Measurements from ENCODE around the gene CLDN25.
"Not testable (repeated sequence)": the region's sequence is repeated elsewhere in the genome, so short reads cannot be mapped to it uniquely, and the experiment has no call there.

The CLDN25 gene
- total RNA-seq = 0 reads per million in 3 experiments

DNA sequence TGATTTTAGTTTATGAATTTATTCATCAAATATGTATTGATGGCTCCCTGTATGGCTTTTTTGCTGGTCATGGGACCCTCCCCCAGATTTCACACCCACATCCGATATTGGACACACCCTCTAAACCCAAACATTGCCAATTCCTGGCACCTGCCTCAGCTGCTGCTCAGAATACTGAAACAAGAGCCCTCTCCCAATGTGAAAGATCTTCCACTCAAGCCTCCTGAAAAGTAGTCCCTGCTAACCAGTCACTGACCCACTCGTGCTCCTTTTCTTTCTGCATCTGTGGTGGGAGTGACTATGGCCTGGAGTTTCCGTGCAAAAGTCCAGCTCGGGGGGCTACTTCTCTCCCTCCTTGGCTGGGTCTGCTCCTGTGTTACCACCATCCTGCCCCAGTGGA lies at the start of gene CLDN25:
Gene CLDN25 (plus strand): TSS at position 301 of the 400 bp plus-strand sequence. CDS start 0 bp downstream, at position 301.
- no peak for DNase-seq

DNA sequence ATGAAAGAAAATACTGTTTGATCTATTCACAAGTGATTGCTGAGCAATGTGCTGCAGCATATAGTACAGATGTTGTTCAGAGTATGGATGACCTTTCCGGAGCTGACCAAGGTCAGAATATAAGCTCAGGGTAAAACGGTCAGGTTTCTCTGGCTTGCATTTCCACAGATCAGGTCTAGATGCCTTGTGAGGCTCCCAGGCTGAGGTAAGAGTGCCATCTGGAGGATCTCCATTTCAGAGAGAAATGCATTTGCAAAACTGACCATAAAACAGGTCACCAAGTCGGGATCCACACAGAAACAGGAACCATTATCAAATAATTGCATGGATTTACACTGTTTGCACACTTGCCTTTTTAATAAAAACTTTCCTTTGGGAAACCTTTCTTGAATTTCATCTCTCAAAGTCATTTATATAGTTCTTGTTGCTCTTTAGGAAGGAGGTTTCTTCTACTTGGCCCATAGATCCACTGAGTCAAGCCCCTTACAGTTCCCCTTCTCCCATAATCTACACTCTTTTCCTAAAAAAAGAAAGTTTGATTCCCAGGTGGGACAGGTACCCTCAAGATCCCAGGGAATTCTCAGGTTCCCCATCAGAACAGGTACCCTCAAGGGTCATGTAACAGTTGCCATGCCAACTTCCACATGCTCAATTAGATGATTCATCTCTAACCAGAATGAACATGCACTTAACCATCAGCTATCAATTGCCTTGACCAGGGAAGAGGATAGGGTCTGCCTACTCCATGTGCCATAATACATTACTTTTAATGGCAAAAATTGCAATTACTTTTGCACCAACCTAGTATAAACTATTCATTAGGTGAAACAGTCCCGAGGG lies 48.5 kb upstream of the CLDN25 start:
- no peak for DNase-seq

DNA sequence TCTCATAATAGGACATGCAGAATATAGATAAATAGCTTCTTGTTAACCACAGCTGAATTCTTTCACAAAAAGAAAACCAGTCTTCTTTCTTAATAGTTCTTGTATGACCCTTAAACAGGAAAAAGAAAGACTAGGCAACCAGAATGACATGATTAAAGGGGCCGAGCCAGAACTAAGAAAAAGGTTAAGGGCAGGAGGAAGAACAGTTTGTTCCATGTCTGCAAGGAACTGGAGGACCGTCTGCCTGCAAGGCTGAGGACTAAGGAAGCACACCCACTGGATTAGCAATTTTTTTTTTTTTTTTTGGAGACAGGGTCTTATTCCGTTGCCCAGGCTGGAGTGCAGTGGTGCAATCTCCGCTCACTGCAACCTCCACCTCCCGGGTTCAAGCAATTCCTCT lies 47.5 kb upstream of the CLDN25 start:
- no peak for DNase-seq

DNA sequence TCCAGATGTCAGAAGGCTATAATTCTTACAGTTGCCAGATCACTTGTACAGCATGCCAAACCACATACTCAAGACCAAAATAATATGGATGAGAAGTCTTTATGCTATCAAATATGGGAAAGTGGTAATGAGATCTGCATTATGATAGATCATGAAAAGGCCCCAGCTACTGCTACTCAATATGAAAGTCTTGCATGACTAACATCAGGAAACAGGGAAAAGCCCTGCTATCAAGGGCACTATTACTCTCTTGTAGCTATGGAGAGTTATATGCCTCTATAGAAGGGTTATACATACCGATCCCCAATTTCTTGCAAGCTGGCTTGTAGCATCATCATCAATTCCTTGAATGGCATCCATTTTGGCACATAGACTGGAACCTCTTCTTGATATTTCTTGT lies 43.3 kb upstream of the CLDN25 start:
- no peak for DNase-seq

- DNase-seq = no peak
Measured at GRCh38 chr11:113752932-113753331, 26.7 kb upstream of the CLDN25 start.

- DNase-seq = no peak
Measured at GRCh38 chr11:113760241-113760640, 19.4 kb upstream of the CLDN25 start.

DNA sequence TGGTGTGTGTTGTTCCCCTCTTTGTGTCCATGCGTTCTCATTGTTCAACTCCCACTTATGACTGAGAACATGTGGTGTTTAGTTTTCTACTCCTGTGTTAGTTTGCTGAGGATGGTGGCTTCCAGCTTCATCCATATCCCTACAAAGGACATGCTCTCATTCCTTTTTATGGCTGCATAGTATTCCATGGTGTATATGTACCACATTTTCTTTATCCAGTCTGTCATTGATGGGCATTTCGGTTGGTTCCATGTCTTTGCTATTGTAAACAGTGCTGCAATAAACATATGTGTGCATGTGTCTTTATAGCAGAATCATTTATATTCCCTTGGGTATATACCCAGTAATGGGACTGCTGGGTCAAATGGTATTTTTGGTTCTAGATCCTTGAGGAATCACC lies 16.6 kb upstream of the CLDN25 start:
- not testable (repeated sequence) for DNase-seq

DNA sequence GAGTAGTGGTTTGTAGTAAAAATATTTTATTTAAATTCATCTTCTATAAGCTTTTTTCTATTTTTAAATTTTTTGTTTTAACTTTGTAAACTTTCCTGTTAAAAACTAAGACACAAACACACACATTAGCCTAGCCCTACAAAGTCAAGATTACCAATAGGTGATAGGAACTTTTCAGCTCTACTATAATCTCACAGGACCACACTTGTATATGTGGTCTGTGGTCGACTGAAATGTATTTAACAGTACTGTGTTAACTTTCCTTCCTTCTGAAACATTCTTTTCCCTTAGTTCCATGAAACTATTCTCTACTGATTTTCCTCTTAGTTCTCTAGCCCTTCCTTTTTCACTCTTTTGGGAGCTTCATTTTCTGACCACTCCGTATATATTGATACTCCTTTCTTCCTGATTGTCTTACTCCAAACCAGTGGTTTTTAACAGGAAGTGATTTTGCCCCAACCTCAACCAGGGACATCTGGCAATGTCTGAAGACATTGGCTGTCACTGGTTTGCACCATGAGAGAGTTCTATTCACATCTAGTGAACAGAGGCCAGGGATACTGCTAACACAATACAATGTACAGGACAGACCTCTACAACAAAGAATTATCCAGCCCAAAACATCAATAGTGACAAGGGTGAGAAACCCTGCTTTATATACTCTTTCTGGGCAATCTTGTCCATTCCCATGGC lies 14.9 kb upstream of the CLDN25 start:
- no peak for DNase-seq

DNA sequence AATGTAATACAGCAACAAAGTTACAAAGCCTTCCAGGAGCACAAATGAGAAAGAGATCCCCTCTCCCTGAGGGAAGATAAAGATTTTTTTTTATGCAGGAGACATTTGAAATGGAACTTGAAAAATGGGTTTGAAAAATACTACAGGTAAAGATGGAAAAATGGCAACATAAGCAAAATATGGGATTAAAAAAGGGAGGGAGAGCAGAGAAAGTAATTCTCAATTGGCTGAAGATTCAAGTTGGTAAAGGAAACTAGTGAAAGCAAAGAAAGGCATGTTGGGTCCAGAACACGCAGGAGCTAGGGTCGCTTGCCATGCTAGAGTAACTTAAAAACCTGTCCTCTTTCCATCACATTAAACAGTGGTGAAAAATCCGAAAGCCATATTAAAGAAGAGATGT lies 7.6 kb upstream of the CLDN25 start:
- no peak for DNase-seq

GRCh38 chr11:113773092-113773415 lies 6.5 kb upstream of the CLDN25 start:
- DNase-seq = no peak

DNA sequence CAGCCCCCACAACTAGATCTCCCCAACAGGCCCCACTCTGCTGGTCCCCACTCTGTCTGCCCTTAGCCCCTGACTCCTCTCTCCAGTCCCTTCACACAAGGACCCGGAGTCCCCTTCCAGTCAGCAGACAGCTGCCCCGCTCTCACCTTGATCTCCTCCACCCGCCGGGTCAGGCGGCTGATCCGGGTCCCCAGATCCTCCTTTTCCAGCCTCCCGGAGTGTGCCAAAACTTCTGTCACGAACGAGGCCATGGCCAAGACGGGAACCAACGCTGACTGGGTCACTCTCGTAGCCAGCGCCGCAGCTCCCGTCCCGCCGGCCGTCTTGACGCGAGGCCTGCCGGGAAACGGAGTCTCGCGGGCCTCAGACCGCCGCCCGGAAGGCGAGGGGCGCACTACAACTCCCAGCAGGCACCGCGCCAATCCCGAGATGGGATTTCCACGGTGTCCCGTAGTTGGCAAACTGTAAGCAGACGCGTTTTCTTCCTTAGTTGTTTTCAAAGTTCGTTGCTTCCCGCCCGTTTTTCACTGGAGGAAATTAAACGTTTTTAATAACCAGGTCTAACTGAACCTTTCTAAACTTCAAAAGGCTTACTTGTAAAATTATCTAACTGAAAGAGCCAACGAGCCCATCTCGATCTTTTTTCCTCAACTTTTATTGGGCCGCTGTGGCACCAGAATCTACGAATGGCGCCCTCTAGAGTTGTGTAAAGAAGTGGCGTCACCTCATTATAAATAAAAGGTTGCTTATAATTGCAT lies 6.0 kb upstream of the CLDN25 start, which contains the start of gene ZW10:
Gene ZW10 (minus strand): TSS at position 277 of the 758 bp plus-strand sequence. CDS start 26 bp downstream, at position 251.
- DNase-seq = peak; percentile 91

GRCh38 chr11:113774174-113774503 lies 5.5 kb upstream of the CLDN25 start:
- no peak for DNase-seq

GRCh38 chr11:113778111-113778910 lies 1.3 kb upstream of the CLDN25 start:
- DNase-seq = no peak

DNA sequence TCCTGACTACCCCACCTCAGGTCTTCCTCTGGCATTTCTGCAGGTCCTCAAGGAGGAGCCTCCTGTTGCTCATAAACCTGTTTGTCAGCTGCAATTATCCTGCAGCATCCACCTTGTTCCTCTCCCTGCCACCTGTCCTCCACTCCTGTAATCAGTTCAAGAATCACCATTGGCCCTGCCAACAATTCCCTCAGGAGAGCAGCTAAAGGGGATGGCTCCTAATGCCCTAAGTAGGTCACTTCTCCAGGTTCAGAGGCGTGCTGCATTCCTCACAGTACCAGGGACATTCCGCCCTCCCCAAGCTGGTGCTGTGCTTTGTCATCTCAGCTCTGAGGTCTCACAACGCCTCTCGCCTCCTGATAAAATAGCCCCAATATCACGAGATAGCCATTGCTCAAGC lies 2.1 kb downstream of the CLDN25 start:
- no peak for DNase-seq

- no peak for DNase-seq
Measured at GRCh38 chr11:113782134-113782533, 2.5 kb downstream of the CLDN25 start.

- DNase-seq = not testable (repeated sequence)
Measured at GRCh38 chr11:113789016-113789415, 9.4 kb downstream of the CLDN25 start.

DNA sequence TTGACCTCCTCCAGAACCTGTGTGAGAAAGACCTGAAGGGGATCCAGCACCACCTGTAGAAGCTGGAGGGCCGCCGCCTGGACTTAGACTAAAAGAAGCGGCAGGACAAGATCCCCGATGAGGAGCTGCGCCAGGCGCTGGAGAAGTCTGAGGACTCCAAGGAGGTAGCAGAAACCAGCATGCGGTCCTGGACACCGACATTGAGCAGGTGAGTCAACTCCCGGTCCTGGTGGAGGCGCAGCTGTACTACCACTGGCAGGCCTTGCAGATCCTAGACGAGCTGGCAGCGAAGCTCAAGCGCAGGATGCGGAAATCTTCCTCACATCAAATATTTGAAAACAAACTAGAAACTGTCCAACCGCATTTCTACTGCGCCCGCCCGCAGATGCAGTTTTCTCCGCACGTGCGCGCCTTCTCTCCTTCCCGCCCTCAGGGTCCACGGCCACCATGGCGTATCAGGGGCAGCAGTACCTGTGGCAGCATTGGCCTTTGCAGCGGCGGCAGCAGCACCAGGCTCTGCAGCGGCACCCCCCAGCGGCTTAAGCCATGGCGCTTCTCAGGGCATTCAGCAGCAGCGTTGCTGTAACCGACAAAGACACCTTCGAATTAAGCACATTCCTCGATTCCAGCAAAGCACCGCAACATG lies 10.2 kb downstream of the CLDN25 start:
- DNase-seq = no peak

- no peak for DNase-seq
Measured at GRCh38 chr11:113796663-113797259, 17.2 kb downstream of the CLDN25 start.

DNA sequence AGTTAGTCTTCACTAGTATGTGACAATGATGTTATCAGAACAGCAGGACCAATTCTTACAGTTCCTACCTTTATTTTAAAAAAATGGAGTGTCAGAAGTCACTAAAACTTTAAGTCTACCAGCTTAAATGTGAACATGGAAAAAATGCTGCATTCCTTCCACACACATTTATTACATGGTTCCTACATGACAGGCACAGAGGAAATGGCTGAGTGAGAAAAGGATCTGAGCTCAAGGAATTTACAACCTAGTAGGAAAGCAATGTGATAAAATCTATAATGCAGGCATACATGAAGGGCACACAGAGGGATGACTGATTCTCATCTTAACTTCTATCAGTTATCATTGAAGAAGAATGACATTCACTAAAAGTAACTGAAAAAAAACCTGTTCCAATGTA lies 23.0 kb downstream of the CLDN25 start:
- no peak for DNase-seq

DNA sequence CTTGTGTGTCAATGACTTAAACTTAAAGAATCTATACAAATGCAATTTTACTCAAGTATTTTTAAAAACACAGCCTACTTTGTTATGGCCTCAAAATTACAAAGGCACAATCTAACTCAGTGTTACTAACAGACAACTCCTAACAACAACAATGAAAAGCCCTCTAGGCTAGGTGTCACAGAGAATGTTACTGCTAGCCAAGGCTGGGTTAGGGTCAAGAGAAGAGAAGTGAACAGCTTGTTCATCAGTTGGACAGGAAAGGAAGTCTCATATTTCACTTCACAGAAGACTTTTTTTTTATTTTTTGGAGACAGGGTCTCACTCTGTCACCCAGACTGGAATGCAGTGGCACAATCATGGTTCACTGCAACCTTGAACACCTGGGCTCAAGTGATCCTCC lies 26.0 kb downstream of the CLDN25 start:
- no peak for DNase-seq

DNA sequence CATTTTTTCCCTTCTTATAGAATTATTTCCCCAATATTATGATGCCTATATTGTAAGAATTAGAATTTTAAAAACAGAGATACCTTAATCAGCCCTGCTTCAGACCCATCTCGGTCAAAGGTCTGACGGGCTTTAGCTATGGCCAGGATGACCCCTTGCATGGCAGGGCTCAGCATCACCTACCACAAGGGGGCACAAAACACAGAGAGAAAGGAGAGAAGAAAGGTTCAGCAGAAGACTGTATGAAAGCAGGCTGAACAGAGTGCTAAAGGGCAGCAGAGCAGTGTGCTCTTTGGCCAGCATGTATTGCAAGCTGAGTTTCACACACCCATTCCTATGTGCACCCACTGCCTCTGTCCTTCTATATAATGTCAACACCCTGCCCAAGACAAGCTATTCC lies 26.8 kb downstream of the CLDN25 start:
- no peak for DNase-seq

DNA sequence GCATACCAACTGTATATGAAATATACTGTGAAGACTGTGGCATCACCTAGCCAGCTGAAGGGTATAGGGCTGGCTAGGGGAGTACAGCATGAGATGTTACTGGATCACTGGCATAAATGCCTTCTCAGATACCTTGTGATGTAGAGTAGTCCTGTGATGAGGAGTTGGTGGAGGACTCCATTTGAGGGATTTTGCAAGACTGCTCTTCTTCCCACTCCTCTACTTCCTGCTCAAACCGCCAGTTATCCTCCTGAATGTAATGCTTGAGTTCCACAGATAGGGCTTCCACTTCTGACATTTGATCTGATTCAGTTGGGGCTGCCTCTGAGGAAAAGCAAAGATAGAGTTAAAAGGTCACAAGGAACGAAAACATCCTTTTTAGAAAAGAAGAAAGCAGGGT lies 29.3 kb downstream of the CLDN25 start:
- no peak for DNase-seq

Data from central memory CD4-positive, alpha-beta T cell (primary cell).